CD4-positive, alpha-beta T cell treated with Interleukin-2 at 100 ng/mL for 4 hours (primary cell): ENCODE data around the gene GPC1.
A peak's percentile ranks its signal among the peaks of the same experiment; 100 is the strongest.

Source experiments
- DNase-seq: peaks from one replicate; pipeline ENCODE4 v3.0.0-alpha.2; 2020; ENCODE audit warnings: low spot score

The GPC1 gene

DNA sequence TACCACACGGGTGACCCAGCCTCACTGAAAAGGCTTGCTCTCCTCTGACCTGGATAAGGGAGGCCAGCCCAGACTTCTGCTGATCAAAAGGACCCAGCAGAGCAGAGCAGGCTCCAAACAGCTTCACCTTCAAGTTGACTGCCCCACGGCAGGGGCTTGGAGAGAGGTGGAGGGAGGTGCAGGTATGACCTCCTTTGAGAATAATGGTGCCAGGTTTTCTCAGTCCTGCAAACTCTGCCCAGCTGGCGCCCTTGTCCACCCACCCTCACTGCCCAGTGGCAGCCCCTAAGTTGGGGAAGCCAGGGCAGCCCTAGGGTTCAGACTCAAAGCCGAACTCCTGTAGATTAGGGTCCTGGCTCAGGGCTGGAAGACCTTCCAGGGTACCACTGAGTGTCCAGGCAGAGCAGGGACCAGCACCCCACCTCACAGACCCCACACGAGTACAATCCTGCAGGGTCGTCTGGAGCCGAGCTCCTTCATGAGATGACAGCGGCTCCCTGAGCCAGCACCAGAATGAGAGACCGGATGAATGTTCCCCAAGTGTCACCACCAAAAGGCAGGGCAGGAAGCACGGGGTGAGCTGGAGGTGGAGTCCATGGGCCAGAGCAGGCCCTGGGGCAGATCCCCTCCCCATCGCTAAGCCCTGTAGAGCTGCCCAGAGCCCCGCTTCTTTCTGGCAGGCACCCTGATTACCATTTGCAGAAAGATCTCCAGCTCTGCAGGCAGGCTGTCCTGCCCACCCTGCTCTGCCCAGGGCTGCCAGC lies 3.6 kb upstream of the GPC1 start:
- no peak for DNase-seq

GRCh38 chr2:240432430-240432819 lies 3.0 kb upstream of the GPC1 start:
- no peak for DNase-seq

GRCh38 chr2:240432820-240433801 lies 2.4 kb upstream of the GPC1 start:
- DNase-seq, result no peak

GRCh38 chr2:240433973-240434727 lies 1.3 kb upstream of the GPC1 start:
- DNase-seq, result no peak

- peak; percentile 90 for DNase-seq
Observed at GRCh38 chr2:240434728-240435456, 571 bp upstream of the GPC1 start.

- no peak for DNase-seq
Observed at GRCh38 chr2:240435948-240436682, 652 bp downstream of the GPC1 start.

DNA sequence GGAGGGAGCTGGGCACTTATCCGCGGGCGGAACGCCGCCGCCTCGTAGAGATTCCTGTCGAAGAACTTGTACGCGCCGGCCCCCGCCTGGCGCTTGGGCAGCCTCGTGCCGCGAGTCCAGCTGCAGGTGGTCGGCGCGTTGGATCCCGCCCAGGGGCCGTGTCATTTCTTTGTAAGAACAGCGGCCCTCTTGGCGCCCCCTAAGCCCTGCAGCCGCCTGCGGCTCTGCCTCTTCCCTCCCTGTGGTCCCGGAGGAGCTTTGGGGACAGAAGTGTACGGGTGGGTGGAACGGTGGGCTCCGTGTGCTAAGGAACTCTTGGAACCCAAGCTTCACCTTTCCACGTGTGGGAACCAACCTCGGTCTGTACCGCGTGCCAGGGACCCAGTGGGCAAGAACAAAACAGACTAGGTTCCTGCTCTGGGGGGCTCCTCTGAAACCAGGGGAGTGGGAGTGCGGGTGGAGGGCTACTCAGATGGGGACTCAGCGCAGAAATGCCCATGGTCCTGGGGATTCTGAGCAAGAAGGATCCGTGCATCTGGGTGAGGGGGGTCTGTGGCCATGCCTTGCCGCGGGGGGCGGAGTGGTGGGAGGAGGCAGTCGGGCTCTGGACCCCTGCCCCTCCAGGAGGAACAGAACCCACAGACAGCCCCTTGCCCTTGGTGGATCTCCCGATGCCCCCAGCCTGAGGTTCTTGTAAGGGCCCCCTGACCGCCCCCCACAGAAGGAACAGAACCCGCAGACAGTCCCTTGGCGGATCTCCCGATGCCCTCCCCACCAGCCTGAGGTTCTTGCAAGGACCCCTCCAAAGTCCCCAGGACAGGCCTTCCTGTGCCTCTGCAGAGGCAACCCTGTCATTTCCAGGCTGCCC lies 1.5 kb downstream of the GPC1 start:
- no peak for DNase-seq

- DNase-seq, result no peak
Observed at GRCh38 chr2:240437551-240437860, 2.0 kb downstream of the GPC1 start.

DNA sequence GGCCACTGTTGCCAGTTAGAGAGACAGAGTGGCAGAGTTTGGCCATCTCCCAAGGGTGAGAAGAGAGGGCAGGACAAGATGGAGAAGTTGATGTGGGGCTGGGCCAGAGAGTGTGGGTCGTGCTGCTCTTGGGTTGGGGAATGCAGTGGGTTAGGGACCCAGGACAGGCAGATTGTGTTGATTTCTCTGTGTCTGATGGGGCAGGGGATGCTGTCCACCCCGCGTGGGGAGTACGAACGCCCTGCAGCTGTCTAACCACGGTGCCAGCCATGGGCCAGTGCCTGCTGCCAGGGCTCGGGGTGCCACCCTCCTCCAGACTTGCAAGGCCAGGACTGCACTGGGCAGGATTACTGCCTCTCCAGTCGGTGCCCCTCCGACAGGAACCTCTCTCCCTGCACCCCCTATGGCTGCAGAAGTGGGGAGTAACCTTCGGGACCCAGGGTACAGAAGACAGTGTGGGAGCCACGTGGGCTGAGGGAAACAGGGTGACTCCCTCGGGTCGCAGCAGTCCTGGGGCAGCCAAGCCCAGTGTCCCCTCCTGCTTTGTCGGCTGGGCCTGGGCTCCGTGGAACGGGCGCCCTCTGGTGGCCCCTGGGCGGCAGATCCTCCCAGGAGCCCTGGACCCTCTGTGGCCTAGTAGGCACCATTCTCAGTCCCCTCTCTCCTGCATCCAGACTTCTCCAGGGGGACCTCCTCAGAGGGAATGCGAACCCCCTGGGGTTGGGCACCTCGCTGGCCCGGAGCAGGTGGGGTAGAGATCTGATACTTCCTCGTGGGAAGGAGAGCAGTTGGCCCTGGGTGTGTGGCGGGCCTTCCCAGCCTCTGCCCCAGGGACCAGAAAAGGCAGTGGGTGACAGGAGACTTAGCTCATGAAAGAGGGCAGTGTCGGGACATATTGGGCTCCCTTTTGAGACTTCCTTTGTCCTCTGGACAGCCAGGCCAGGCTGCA lies 2.7 kb downstream of the GPC1 start:
- DNase-seq, result peak; percentile 62

GRCh38 chr2:240438810-240439697 lies 3.6 kb downstream of the GPC1 start:
- DNase-seq, result no peak

- no peak for DNase-seq
Observed at GRCh38 chr2:240439698-240440151, 4.3 kb downstream of the GPC1 start.

- DNase-seq, result no peak
Observed at GRCh38 chr2:240440251-240440650, 4.8 kb downstream of the GPC1 start.

GRCh38 chr2:240440704-240441320 lies 5.3 kb downstream of the GPC1 start:
- DNase-seq, result no peak

- no peak for DNase-seq
Observed at GRCh38 chr2:240441326-240441992, 6.0 kb downstream of the GPC1 start.

DNA sequence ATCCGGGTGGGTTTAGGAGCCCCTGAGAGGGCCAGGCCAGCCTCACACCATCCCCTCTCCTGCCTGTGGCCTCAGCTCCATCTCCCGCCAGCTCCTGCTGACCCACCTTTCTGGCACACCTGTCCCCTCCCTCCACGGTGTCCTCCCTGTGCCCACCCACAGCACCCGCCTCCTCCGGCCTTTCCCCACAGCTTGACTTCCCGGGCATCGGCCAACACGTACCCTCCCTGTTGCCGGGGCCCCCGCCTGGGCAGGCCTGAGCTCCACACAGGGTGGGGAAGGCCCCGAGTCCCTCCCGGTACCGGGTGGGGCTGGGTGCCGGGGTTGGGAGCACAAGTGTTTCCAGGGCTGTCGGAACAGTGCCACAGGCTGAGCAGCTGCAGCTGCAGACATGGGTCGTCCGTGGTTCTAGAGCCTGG lies 6.5 kb downstream of the GPC1 start:
- no peak for DNase-seq

DNA sequence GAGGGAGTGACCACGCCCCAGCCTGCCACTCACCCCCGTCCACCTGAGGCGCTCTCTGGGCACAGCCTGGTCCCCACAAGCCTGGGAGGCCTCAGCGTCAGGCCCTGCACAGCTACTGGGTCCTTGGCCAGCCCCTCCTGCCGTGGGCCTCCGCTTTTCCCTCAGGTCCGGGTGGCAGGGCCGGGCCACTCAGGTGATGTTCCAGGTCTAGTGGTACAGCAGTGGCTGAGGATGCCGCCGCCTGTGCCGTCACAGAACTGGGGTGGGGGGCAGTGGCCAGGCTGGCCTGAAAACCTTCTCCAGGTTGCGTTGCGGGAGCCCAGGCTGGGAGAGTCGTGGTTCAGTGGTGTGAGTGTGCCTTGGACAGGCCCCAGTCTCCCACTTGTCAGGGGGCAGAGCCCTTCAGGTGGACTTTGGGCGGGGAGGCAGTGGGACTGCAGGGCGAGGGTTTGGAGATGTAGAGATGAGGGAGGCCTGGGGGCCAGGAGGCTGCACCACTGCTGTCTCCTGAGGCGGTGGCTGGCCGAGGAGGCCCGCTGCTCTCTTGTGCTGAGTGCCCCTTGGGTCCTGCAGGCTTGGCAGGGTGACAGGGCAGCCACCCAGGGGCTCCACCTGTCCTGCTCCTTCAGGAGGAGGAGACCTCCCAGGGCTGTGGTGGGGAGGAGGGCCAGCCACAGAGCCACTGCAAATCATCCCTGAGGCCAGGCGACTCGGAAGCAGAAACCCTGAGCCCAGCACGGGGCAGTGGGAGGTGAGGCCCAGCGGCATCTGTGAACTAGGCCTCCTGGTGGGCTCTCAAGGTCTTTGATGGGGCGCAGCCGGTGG lies 7.6 kb downstream of the GPC1 start:
- no peak for DNase-seq
